Kidney tubule cell (primary cell): ENCODE data around the gene IL1F10.

Experiments used
- DNase-seq: peaks from one replicate; pipeline ENCODE4 v3.0.0-alpha.2; 2018; ENCODE audit warnings: low spot score

IL1F10 gene

GRCh38 chr2:113067681-113068080 lies at the start of gene IL1F10:
IL1F10 (plus strand) TSS chr2:113067970; CDS start chr2:113072739, 4,769 bp downstream.
- no peak for DNase-seq

GRCh38 chr2:113018509-113018908 lies 49.3 kb upstream of the IL1F10 start:
- DNase-seq: no peak

- no peak for DNase-seq
Observed at GRCh38 chr2:113021312-113021711, 46.5 kb upstream of the IL1F10 start.

- DNase-seq: no peak
Observed at GRCh38 chr2:113024764-113025163, 43.0 kb upstream of the IL1F10 start.

- DNase-seq: no peak
Observed at GRCh38 chr2:113025737-113026136, 42.0 kb upstream of the IL1F10 start.

GRCh38 chr2:113027691-113028090 lies 40.1 kb upstream of the IL1F10 start:
- no peak for DNase-seq

GRCh38 chr2:113028112-113028511 lies 39.7 kb upstream of the IL1F10 start:
- no peak for DNase-seq

- DNase-seq: no peak
Observed at GRCh38 chr2:113032737-113033136, 35.0 kb upstream of the IL1F10 start.

GRCh38 chr2:113034016-113034415 lies 33.8 kb upstream of the IL1F10 start:
- no peak for DNase-seq

GRCh38 chr2:113036763-113037162 lies 31.0 kb upstream of the IL1F10 start:
- peak; percentile 2 for DNase-seq

- DNase-seq: no peak
Observed at GRCh38 chr2:113038291-113038690, 29.5 kb upstream of the IL1F10 start.

- no peak for DNase-seq
Observed at GRCh38 chr2:113039158-113039557, 28.6 kb upstream of the IL1F10 start.

- DNase-seq: no peak
Observed at GRCh38 chr2:113039719-113040118, 28.1 kb upstream of the IL1F10 start.

GRCh38 chr2:113041871-113042270 lies 25.9 kb upstream of the IL1F10 start:
- peak; percentile 19 for DNase-seq

- no peak for DNase-seq
Observed at GRCh38 chr2:113046465-113046864, 21.3 kb upstream of the IL1F10 start.

- no peak for DNase-seq
Observed at GRCh38 chr2:113050921-113051895, 16.6 kb upstream of the IL1F10 start.

GRCh38 chr2:113052396-113052917 lies 15.3 kb upstream of the IL1F10 start, which contains the start of gene IL36B:
IL36B (minus strand) TSS chr2:113052867.
- DNase-seq: no peak

- no peak for DNase-seq
Observed at GRCh38 chr2:113053666-113054065, 14.1 kb upstream of the IL1F10 start.

- DNase-seq: peak; percentile 73
Observed at GRCh38 chr2:113054066-113054465, 13.7 kb upstream of the IL1F10 start.

GRCh38 chr2:113056521-113056920 lies 11.2 kb upstream of the IL1F10 start:
- DNase-seq: peak; percentile 69

- no peak for DNase-seq
Observed at GRCh38 chr2:113057117-113057516, 10.7 kb upstream of the IL1F10 start.

GRCh38 chr2:113058411-113058994 lies 9.3 kb upstream of the IL1F10 start:
- DNase-seq: no peak
